Superior temporal gyrus (tissue), 1 donor: ENCODE results near the gene PTPN6.
A peak's percentile ranks its signal among the peaks of the same experiment; 100 is the strongest.

Source experiments
- DNase-seq: peaks from one replicate; pipeline ENCODE4 v3.0.0-alpha.2; 2016; ENCODE audit errors: extremely low spot score

The PTPN6 gene

GRCh38 chr12:6970096-6970527 is 19.0 kb downstream of the PTPN6 start:
- DNase-seq, result no peak

- no peak for DNase-seq
Observed at GRCh38 chr12:6974180-6974579, 23.0 kb downstream of the PTPN6 start.

GRCh38 chr12:6975297-6976032 is 24.3 kb downstream of the PTPN6 start:
- DNase-seq, result no peak

- no peak for DNase-seq
Observed at GRCh38 chr12:6977653-6978052, 26.5 kb downstream of the PTPN6 start.

- DNase-seq, result no peak
Observed at GRCh38 chr12:6978188-6978587, 27.0 kb downstream of the PTPN6 start.

GRCh38 chr12:6978611-6979011 is 27.5 kb downstream of the PTPN6 start:
- DNase-seq, result no peak

GRCh38 chr12:6979021-6979420 is 27.9 kb downstream of the PTPN6 start:
- no peak for DNase-seq

- DNase-seq, result no peak
Observed at GRCh38 chr12:6979453-6979852, 28.3 kb downstream of the PTPN6 start.

- no peak for DNase-seq
Observed at GRCh38 chr12:6980075-6980474, 28.9 kb downstream of the PTPN6 start.

GRCh38 chr12:6980740-6981139 is 29.6 kb downstream of the PTPN6 start:
- DNase-seq, result no peak

- no peak for DNase-seq
Observed at GRCh38 chr12:6981152-6982052, 30.2 kb downstream of the PTPN6 start.

GRCh38 chr12:6982532-6982931 is 31.4 kb downstream of the PTPN6 start:
- no peak for DNase-seq

- DNase-seq, result no peak
Observed at GRCh38 chr12:6987956-6988553, 36.9 kb downstream of the PTPN6 start.

- DNase-seq, result no peak
Observed at GRCh38 chr12:6996040-6996441, 44.9 kb downstream of the PTPN6 start.

GRCh38 chr12:6998715-6999451 is 47.7 kb downstream of the PTPN6 start:
- no peak for DNase-seq

GRCh38 chr12:7001921-7002591 is 50.9 kb downstream of the PTPN6 start:
- no peak for DNase-seq

- no peak for DNase-seq
Observed at GRCh38 chr12:7004287-7004803, 53.2 kb downstream of the PTPN6 start.

- DNase-seq, result peak; percentile 35
Observed at GRCh38 chr12:7004840-7005239, 53.7 kb downstream of the PTPN6 start.

GRCh38 chr12:7005311-7005710 is 54.2 kb downstream of the PTPN6 start:
- no peak for DNase-seq

- DNase-seq, result no peak
Observed at GRCh38 chr12:7006639-7007038, 55.5 kb downstream of the PTPN6 start.

GRCh38 chr12:7008864-7009263 is 57.7 kb downstream of the PTPN6 start:
- DNase-seq, result peak; percentile 9
